C4-2B (cell line): ENCODE measurements around the gene RITA1.

ENCODE experiments used
- H3K27ac ChIP-seq: fragments of 450-650 bp; 2 replicates; pipeline ENCODE4 v1.5.1; 2017
- CTCF ChIP-seq: fragments of 450-650 bp; conservative IDR thresholded peaks from 2 replicates; pipeline ENCODE4 v1.5.1; 2017; ENCODE audit warnings: mild to moderate bottlenecking
- ZFX ChIP-seq: fragments of 450-650 bp; IDR thresholded peaks from 2 replicates; pipeline ENCODE4 v1.6.1; 2017

The RITA1 gene

GRCh38 chr12:113191227-113191626 lies 5.7 kb downstream of the RITA1 start:
- TF ChIP-seq ZFX (no peak), CTCF (no peak)
- no peak overlapping the region for H3K27ac ChIP-seq

GRCh38 chr12:113194971-113195391 lies 9.5 kb downstream of the RITA1 start:
- TF ChIP-seq ZFX (no peak), CTCF (no peak)
- no peak overlapping the region for H3K27ac ChIP-seq

- H3K27ac ChIP-seq: no peak overlapping the region
- TF ChIP-seq ZFX (no peak), CTCF (no peak)
Measured at GRCh38 chr12:113195598-113195997, 10.1 kb downstream of the RITA1 start.

DNA sequence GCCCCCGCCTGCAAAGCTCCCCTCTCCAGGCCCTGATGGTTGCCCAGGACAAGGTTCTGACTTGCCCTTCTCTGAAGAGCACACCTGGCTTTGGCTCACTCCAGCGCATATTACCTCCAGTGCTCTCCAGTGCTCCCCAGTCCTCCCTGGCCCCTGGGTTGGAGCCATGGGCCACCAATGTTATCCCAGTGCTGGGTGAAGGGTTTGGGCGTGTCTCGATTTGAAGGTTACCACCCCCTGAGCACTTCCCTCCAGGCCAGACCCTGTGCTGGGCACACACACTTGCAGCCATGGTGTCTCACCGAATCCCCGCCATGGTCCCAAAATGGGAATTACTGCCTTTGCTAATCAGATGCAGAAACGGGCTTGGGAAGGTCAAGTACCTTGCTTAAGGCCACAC lies 11.1 kb downstream of the RITA1 start:
- no peak for TF ChIP-seq CTCF
- no peak for TF ChIP-seq ZFX
- no peak overlapping the region for H3K27ac ChIP-seq

DNA sequence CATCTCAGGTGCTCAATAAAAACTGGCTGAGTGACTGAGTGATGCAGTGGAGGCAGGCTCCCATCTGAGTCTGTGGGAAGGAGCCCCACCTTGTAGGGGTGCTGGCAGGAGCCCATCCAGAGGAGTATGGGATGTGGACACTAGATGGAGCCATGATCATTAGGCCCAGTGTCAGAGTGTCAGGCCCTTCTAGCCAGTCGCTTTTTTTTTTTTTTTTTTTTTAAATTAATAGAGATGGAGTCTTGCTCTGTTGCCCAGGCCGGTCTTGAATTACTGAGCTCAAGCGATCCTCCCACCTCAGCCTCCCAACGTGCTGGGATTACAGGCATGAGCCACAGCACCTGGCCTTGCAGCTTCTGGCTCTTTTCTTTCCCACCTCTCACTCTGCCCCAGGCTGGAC lies 11.5 kb downstream of the RITA1 start:
- TF ChIP-seq ZFX (no peak), CTCF (peak; percentile 73)
- H3K27ac ChIP-seq: no peak overlapping the region

DNA sequence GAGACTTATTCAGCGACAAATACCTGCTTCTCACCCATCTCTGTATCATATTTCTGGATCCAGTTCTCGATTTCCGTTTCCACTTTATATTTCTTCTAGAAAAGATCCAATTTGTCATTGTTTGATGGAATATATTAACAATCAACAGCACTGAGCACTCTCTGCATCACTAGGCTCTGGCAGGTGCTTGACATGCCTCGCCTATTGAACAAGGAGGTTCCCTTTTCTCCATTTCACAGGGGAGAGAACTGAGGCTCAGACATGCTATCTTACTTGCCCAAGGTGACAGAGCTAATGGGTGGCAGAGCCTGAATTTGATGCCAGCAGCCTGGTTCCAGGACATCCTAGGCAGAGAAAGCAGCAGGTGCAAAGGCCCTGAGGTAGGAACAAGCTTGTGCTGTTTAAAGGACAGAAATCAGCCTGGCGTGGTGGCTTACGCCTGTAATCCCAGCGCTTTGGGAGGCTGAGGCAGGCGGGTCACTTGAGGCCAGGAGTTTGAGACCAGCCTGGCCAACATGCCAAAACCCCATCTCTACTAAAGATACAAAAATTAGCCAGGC lies 12.1 kb downstream of the RITA1 start:
- TF ChIP-seq CTCF (no peak), ZFX (no peak)
- H3K27ac ChIP-seq: no peak overlapping the region

GRCh38 chr12:113198296-113198695 lies 12.8 kb downstream of the RITA1 start:
- TF ChIP-seq ZFX: no peak
- no peak for TF ChIP-seq CTCF
- no peak overlapping the region for H3K27ac ChIP-seq
